Osteoblast (primary cell): Measurements from ENCODE around the gene S100A7. TPM values are rescaled to one million over a fixed set of nuclear protein-coding genes. Genes with fewer than 3 reads are reported as not detected.

ENCODE experiments used
- DNase-seq: peaks from one replicate; pipeline ENCODE4 v3.0.0; 2011; ENCODE audit warnings: low spot score, mixed read lengths; ENCODE audit not compliant: insufficient read length; ENCODE audit errors: missing footprints
- H2AFZ ChIP-seq: 2 replicates; pipeline ENCODE4 v1.6.0; 2011; ENCODE audit warnings: mild to moderate bottlenecking, low read length
- H3K27ac ChIP-seq: 2 replicates; pipeline ENCODE4 v1.5.1; 2011; ENCODE audit warnings: mild to moderate bottlenecking, low read depth, low read length, moderate library complexity
- H3K27me3 ChIP-seq: 2 replicates; pipeline ENCODE4 v1.6.0; 2012; ENCODE audit warnings: mild to moderate bottlenecking, control low read depth, inconsistent platforms, low read length, moderate library complexity; ENCODE audit not compliant: insufficient read depth
- H3K36me3 ChIP-seq: 2 replicates; pipeline ENCODE4 v1.5.1; 2011; ENCODE audit warnings: mild to moderate bottlenecking, low read length, control low read depth, moderate library complexity; ENCODE audit not compliant: insufficient read depth
- H3K4me1 ChIP-seq: 2 replicates; pipeline ENCODE4 v1.5.1; 2011; ENCODE audit warnings: mild to moderate bottlenecking, low read length, control low read depth, moderate library complexity; ENCODE audit not compliant: insufficient read depth
- H3K4me2 ChIP-seq: 2 replicates; pipeline ENCODE4 v1.6.0; 2011; ENCODE audit warnings: mild to moderate bottlenecking, low read length; ENCODE audit not compliant: insufficient read depth
- H3K4me3 ChIP-seq: fragments of 200-600 bp; sonication (generic); 3 replicates; pipeline ENCODE4 v1.5.1; 2012; ENCODE audit warnings: mild to moderate bottlenecking, low read length, inconsistent platforms; ENCODE audit not compliant: insufficient read depth
- H3K79me2 ChIP-seq: 2 replicates; pipeline ENCODE4 v1.6.0; 2012; ENCODE audit warnings: mild to moderate bottlenecking, low read length, control low read depth, inconsistent platforms; ENCODE audit not compliant: insufficient read depth
- H3K9me3 ChIP-seq: 2 replicates; pipeline ENCODE4 v1.5.1; 2011; ENCODE audit warnings: low read depth, low read length, control low read depth
- H4K20me1 ChIP-seq: 2 replicates; pipeline ENCODE4 v1.6.0; 2012; ENCODE audit warnings: mild to moderate bottlenecking, low read length, control low read depth; ENCODE audit not compliant: insufficient read depth
- total RNA-seq: library from RNA; depleted of rRNA; stranded (reverse); fragments of >200 nt; gene quantifications from 2 replicates; pipeline ENCODE4 v1.2.3, GENCODE V29; 2012
- TF ChIP-seq, protein P1 (sequence below): IDR thresholded peaks from 2 replicates; pipeline ENCODE4 v1.5.1; 2011; ENCODE audit warnings: mild to moderate bottlenecking, low read depth, low read length, moderate library complexity; ENCODE audit errors: extremely low read depth

The S100A7 gene
- total RNA-seq, 1 donor: not detected

- no peak for DNase-seq
- no peak overlapping the region for H2AFZ ChIP-seq
- H3K4me3 ChIP-seq: no peak overlapping the region
- no peaks in the 10 kb centered on the region for H3K36me3 ChIP-seq
- H3K4me1 ChIP-seq: no peaks in the 10 kb centered on the region
- no peak overlapping the region for H3K27ac ChIP-seq
- H3K27me3 ChIP-seq: peaks cover 8% of the 10 kb centered on the region
- no peak overlapping the region for H3K4me2 ChIP-seq
- no peaks in the 10 kb centered on the region for H4K20me1 ChIP-seq
- TF ChIP-seq, protein P1, sequence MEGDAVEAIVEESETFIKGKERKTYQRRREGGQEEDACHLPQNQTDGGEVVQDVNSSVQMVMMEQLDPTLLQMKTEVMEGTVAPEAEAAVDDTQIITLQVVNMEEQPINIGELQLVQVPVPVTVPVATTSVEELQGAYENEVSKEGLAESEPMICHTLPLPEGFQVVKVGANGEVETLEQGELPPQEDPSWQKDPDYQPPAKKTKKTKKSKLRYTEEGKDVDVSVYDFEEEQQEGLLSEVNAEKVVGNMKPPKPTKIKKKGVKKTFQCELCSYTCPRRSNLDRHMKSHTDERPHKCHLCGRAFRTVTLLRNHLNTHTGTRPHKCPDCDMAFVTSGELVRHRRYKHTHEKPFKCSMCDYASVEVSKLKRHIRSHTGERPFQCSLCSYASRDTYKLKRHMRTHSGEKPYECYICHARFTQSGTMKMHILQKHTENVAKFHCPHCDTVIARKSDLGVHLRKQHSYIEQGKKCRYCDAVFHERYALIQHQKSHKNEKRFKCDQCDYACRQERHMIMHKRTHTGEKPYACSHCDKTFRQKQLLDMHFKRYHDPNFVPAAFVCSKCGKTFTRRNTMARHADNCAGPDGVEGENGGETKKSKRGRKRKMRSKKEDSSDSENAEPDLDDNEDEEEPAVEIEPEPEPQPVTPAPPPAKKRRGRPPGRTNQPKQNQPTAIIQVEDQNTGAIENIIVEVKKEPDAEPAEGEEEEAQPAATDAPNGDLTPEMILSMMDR: no peak
- H3K79me2 ChIP-seq: no peaks in the 10 kb centered on the region
- no peaks in the 10 kb centered on the region for H3K9me3 ChIP-seq
Observed at GRCh38 chr1:153498746-153499145, 38.3 kb upstream of the S100A7 start.

- TF ChIP-seq, protein P1: no peak
- Histone ChIP-seq H4K20me1 (no peaks in the 10 kb centered on the region), H3K79me2 (no peaks in the 10 kb centered on the region), H2AFZ (no peak overlapping the region), H3K27ac (no peak overlapping the region), H3K4me1 (peaks cover 10% of the 10 kb centered on the region), H3K27me3 (peaks cover 8% of the 10 kb centered on the region), H3K9me3 (no peaks in the 10 kb centered on the region), H3K4me3 (no peak overlapping the region), H3K36me3 (no peaks in the 10 kb centered on the region), H3K4me2 (no peak overlapping the region)
- DNase-seq: no peak
Observed at GRCh38 chr1:153495536-153495935, 35.1 kb upstream of the S100A7 start.

GRCh38 chr1:153494976-153495535, 34.6 kb upstream of the S100A7 start:
- Histone ChIP-seq H3K9me3 (no peaks in the 10 kb centered on the region), H4K20me1 (peaks cover 1% of the 10 kb centered on the region), H3K79me2 (no peaks in the 10 kb centered on the region), H3K4me1 (peaks cover 14% of the 10 kb centered on the region), H3K27me3 (peaks cover 8% of the 10 kb centered on the region), H3K4me3 (no peak overlapping the region), H3K4me2 (no peak overlapping the region), H2AFZ (no peak overlapping the region), H3K27ac (no peak overlapping the region), H3K36me3 (no peaks in the 10 kb centered on the region)
- DNase-seq: no peak
- TF ChIP-seq, protein P1: peak; percentile 98

GRCh38 chr1:153493343-153493960, 33.0 kb upstream of the S100A7 start:
- H3K4me3 ChIP-seq: no peak overlapping the region
- no peaks in the 10 kb centered on the region for H3K36me3 ChIP-seq
- TF ChIP-seq, protein P1: no peak
- DNase-seq: no peak
- no peak overlapping the region for H3K4me2 ChIP-seq
- H3K4me1 ChIP-seq: peaks cover 22% of the 10 kb centered on the region
- no peak overlapping the region for H3K27ac ChIP-seq
- H3K79me2 ChIP-seq: no peaks in the 10 kb centered on the region
- peaks cover 3% of the 10 kb centered on the region for H4K20me1 ChIP-seq
- H3K27me3 ChIP-seq: peaks cover 5% of the 10 kb centered on the region
- H2AFZ ChIP-seq: no peak overlapping the region
- H3K9me3 ChIP-seq: no peaks in the 10 kb centered on the region
